Gastroesophageal sphincter (tissue), 4 donors: ENCODE measurements around the gene ETV6. TPM values are rescaled to one million over a fixed set of nuclear protein-coding genes. Genes with fewer than 3 reads are reported as not detected.

Source experiments
- ATAC-seq: fragments of 150-250 bp; one replicate; pipeline ENCODE4 v1.9.1; 2016; ENCODE audit warnings: mild to moderate bottlenecking, moderate library complexity
- H3K27ac ChIP-seq, 4 donors: fragments of 200-600 bp; sonication (generic) in 3 of 4; 1 replicate in 3 of 4; 2 replicates in 1 of 4; pipeline ENCODE4 v1.5.1; 2016 to 2019
- H3K27me3 ChIP-seq: fragments of 200-600 bp; sonication (generic); one replicate; pipeline ENCODE4 v1.5.1; 2019
- H3K36me3 ChIP-seq, 2 donors: fragments of 200-600 bp; sonication (generic); one replicate each; pipeline ENCODE4 v1.5.1; 2019; ENCODE audit warnings: control low read depth in 1 of 2
- H3K4me1 ChIP-seq, 3 donors: fragments of 200-600 bp; sonication (generic); 1 replicate in 2 of 3; 2 replicates in 1 of 3; pipeline ENCODE4 v1.5.1; 2016 to 2019; ENCODE audit warnings: control low read depth in 2 of 3
- H3K4me3 ChIP-seq, 2 donors: fragments of 200-600 bp; sonication (generic); one replicate each; pipeline ENCODE4 v1.5.1; 2019; ENCODE audit warnings: mild to moderate bottlenecking in 1 of 2, moderate library complexity in 1 of 2
- H3K9me3 ChIP-seq, 3 donors: fragments of 200-600 bp; sonication (generic); one replicate each; pipeline ENCODE4 v1.5.1; 2017 to 2019; ENCODE audit warnings: control low read depth in 2 of 3
- CTCF ChIP-seq, 4 experiments: fragments of 200-600 bp in 2 of 4; fragments of 450-650 bp in 2 of 4; sonication (generic) in 1 of 4; IDR thresholded peaks; one replicate each; pipeline ENCODE4 v1.5.1; 2017 to 2019; ENCODE audit warnings: antibody characterized with exemption in 4 of 4, mild to moderate bottlenecking in 2 of 4, moderate library complexity in 2 of 4
- EP300 ChIP-seq: sonication (generic); formaldehyde crosslinking; IDR thresholded peaks from one replicate; pipeline ENCODE4 v1.6.1; 2017; ENCODE audit warnings: antibody characterized with exemption, mild to moderate bottlenecking
- POLR2A ChIP-seq, 2 donors: fragments of 450-650 bp; IDR thresholded peaks; one replicate each; pipeline ENCODE4 v1.6.1; 2017; ENCODE audit warnings: antibody characterized with exemption in 2 of 2, mild to moderate bottlenecking in 2 of 2, moderate library complexity in 1 of 2
- POLR2AphosphoS5 ChIP-seq: sonication (generic); formaldehyde crosslinking; IDR thresholded peaks from one replicate; pipeline ENCODE4 v1.6.1; 2017; ENCODE audit warnings: antibody characterized with exemption
- WGBS, 2 donors: methylation state at CpG; one replicate each; pipeline ENCODE4 v1.1.5; 2018; ENCODE audit warnings: low coverage in 1 of 2; 5-methylcytosine and 5-hydroxymethylcytosine counted together
- total RNA-seq, 4 donors: library from RNA; depleted of rRNA; stranded (reverse); fragments of >200 nt; gene quantifications; one replicate each; pipeline ENCODE4 v1.1.0, GENCODE V29; 2016

The ETV6 gene
- total RNA-seq, 4 donors from 2014 or later, result 18.7 to 30.1 (median 21.1) TPM

DNA sequence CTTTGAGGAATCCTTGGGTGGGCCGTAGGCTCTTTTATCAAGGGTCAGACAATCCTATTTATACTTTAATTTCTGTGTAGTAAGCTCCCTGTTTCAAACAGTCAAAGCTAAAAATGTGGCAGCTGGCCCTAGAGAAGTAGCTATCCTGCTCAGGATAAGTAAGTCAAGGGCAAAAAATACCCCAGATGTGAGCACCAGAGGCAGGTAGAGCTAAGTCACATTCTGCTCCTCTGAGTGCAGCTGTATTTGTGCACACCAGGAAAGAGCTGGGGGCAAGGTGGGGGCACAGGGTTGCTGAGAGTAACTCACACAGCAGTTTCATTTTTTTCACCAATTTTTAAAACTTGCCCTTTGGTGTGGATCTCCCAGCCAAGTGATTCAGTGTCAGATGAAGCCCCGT lies 5.3 kb downstream of the ETV6 start:
- no peaks in the 10 kb centered on the region for H3K27me3 ChIP-seq
- WGBS, 2 donors, result 66 to 100% methylated on average over 1 to 2 of the region's 2 CpGs
- H3K4me1 ChIP-seq, result peaks cover 5 to 75% (median 35%) of the 10 kb centered on the region in 3 donors
- H3K4me3 ChIP-seq, result no peak overlapping the region
- TF ChIP-seq CTCF (IDR thresholded peaks at IDR 0.05) (no peak), POLR2A (IDR thresholded peaks at IDR 0.05) (no peak), EP300 (no peak), POLR2AphosphoS5 (no peak)
- no peaks in the 10 kb centered on the region for H3K9me3 ChIP-seq
- no peak for ATAC-seq
- no peaks in the 10 kb centered on the region for H3K36me3 ChIP-seq
- peak overlapping the region in 3 of 4 donors; percentile 94 to 99 (median 97) for H3K27ac ChIP-seq

GRCh38 chr12:11655842-11656241 lies 6.4 kb downstream of the ETV6 start:
- ATAC-seq, result no peak
- Histone ChIP-seq H3K27me3 (no peaks in the 10 kb centered on the region), H3K27ac (peak overlapping the region in 3 of 4 donors; percentile 94 to 99 (median 97)), H3K4me1 (peaks cover 5 to 76% (median 35%) of the 10 kb centered on the region in 3 donors), H3K4me3 (no peak overlapping the region), H3K36me3 (no peaks in the 10 kb centered on the region), H3K9me3 (no peaks in the 10 kb centered on the region)
- WGBS, 2 donors, result 70 to 88% methylated on average over 5 of the region's 5 CpGs
- TF ChIP-seq CTCF (IDR thresholded peaks at IDR 0.05) (no peak), POLR2AphosphoS5 (no peak), POLR2A (IDR thresholded peaks at IDR 0.05) (no peak), EP300 (no peak)

- Histone ChIP-seq H3K4me3 (no peak overlapping the region), H3K27ac (peak overlapping the region in 3 of 4 donors; percentile 28 to 97 (median 94)), H3K9me3 (no peaks in the 10 kb centered on the region), H3K4me1 (peaks cover 5 to 80% (median 39%) of the 10 kb centered on the region in 3 donors), H3K36me3 (no peaks in the 10 kb centered on the region), H3K27me3 (no peaks in the 10 kb centered on the region)
- no peak for TF ChIP-seq POLR2AphosphoS5
- no peak for TF ChIP-seq EP300
- TF ChIP-seq POLR2A (IDR thresholded peaks at IDR 0.05), result no peak
- TF ChIP-seq CTCF (IDR thresholded peaks at IDR 0.05), result no peak
- WGBS, 2 donors, result 44 to 80% methylated on average over 3 to 4 of the region's 4 CpGs
- ATAC-seq, result no peak
These were observed 7.1 kb downstream of the ETV6 start for GRCh38 chr12:11656550-11656949.

DNA sequence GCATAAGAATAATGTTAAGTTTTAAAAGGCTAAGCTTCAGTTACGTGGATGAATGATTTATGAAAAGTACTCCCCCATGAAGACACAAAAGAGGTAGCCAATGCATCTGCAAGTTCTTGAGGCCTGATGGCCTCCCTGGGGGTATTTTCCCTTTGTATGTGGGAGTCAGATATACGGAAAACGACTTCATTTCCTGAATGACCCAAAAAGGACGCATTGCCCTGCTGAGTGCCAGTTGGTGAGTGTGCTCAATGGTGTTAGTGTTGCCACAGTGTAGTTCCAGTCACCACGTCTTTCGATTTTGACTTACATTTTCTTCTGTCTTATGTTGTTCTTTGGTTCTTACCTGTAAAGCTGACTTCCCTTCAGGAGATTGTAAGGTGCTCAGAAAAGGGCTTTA lies 8.0 kb downstream of the ETV6 start:
- peak overlapping the region in 3 of 4 donors; percentile 49 to 97 (median 51) for H3K27ac ChIP-seq
- WGBS, 2 donors, result 68 to 70% methylated on average over 6 of the region's 6 CpGs
- no peaks in the 10 kb centered on the region for H3K36me3 ChIP-seq
- peak; percentile 8 for TF ChIP-seq POLR2AphosphoS5
- TF ChIP-seq POLR2A (IDR thresholded peaks at IDR 0.05), result no peak
- H3K27me3 ChIP-seq, result no peaks in the 10 kb centered on the region
- ATAC-seq, result no peak
- H3K9me3 ChIP-seq, result no peaks in the 10 kb centered on the region
- H3K4me1 ChIP-seq, result peaks cover 5 to 86% (median 49%) of the 10 kb centered on the region in 3 donors
- no peak overlapping the region for H3K4me3 ChIP-seq

DNA sequence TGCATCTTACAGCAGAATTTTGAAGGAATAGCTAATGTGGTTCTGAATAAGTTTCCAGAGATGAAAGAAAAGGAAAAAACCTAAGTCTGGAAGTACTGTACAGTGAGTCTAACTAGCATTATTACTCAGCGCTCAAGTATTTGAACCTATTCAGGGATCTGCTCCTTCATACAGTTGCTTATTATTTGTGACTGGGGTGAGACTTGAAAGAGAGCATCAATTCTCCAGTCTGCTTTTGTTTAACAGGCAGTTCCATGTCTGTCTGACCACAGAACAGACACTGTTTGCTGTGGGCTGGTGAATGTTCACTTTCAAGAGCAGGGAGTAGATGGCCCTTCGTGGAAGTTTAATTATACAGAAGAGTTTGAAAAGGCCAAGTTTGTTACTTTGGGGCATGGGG lies 9.3 kb downstream of the ETV6 start:
- H3K4me3 ChIP-seq, result no peak overlapping the region
- peak overlapping the region in 3 of 4 donors; percentile 49 to 97 (median 66) for H3K27ac ChIP-seq
- 18 to 35% methylated on average over 2 of the region's 2 CpGs for WGBS, 2 donors
- no peaks in the 10 kb centered on the region for H3K36me3 ChIP-seq
- H3K4me1 ChIP-seq, result peaks cover 2 to 87% (median 47%) of the 10 kb centered on the region in 3 donors
- no peak for ATAC-seq
- peak; percentile 7 for TF ChIP-seq POLR2AphosphoS5
- TF ChIP-seq EP300, result no peak
- no peaks in the 10 kb centered on the region for H3K9me3 ChIP-seq
- H3K27me3 ChIP-seq, result no peaks in the 10 kb centered on the region

DNA sequence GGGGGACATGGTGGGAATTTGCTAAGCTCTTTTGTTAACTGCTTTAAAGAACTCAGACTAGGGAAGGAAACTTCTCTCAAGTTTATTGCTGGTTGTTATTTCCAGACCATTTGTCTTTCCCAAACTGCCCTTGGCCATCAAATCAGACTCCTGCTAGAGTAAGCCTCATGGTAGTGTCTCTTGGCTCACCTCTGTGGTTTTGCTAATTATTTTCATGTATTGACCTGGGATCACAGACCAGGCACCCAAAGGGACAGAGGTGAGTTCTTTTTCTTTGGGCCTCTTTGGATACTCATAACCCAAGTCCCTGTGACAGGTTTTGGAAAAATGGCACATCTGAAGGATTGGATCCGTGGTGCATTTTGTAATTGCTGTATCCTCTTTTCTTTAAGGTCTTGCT lies 11.2 kb downstream of the ETV6 start:
- Histone ChIP-seq H3K4me3 (no peak overlapping the region), H3K27me3 (no peaks in the 10 kb centered on the region), H3K27ac (peak overlapping the region in 3 of 4 donors; percentile 15 to 48 (median 38)), H3K9me3 (no peaks in the 10 kb centered on the region), H3K4me1 (peaks cover under 1 to 78% (median 37%) of the 10 kb centered on the region in 3 donors), H3K36me3 (no peaks in the 10 kb centered on the region)
- WGBS, 2 donors, result 67 to 100% methylated on average over 1 of the region's 1 CpG
- ATAC-seq, result no peak
- TF ChIP-seq CTCF (IDR thresholded peaks at IDR 0.05) (no peak), POLR2AphosphoS5 (no peak), EP300 (no peak), POLR2A (IDR thresholded peaks at IDR 0.05) (no peak)
